DOHH2 (cell line): ENCODE results near the gene CCDC158.
"Not testable (repeated sequence)": the region's sequence is repeated elsewhere in the genome, so short reads cannot be mapped to it uniquely, and the experiment has no call there.

Experiments
- H3F3A ChIP-seq: fragments of 200-600 bp; sonication (generic), shearing (Covaris generic); 2 replicates; pipeline ENCODE4 v1.6.0; 2016; ENCODE audit warnings: antibody characterized with exemption, mild to moderate bottlenecking; ENCODE audit not compliant: control insufficient read depth, insufficient read depth
- H3K27ac ChIP-seq: fragments of 200-600 bp; sonication (generic); 2 replicates; pipeline ENCODE4 v1.5.1; 2014; ENCODE audit warnings: low read depth, mild to moderate bottlenecking, low read length, moderate library complexity
- H3K27me3 ChIP-seq: fragments of 200-600 bp; sonication (generic); 2 replicates; pipeline ENCODE4 v1.6.1; 2014; ENCODE audit warnings: mild to moderate bottlenecking, low read length, mixed read lengths; ENCODE audit not compliant: control insufficient read depth
- H3K36me3 ChIP-seq: fragments of 200-600 bp; sonication (generic); 2 replicates; pipeline ENCODE4 v1.6.1; 2014; ENCODE audit warnings: mild to moderate bottlenecking, low read length, moderate library complexity, mixed read lengths; ENCODE audit not compliant: control insufficient read depth
- H3K4me1 ChIP-seq: fragments of 200-600 bp; sonication (generic); 2 replicates; pipeline ENCODE4 v1.6.1; 2014; ENCODE audit warnings: mild to moderate bottlenecking, low read length, mixed read lengths; ENCODE audit not compliant: control insufficient read depth
- H3K4me2 ChIP-seq: fragments of 200-600 bp; sonication (generic); 2 replicates; pipeline ENCODE4 v1.6.0; 2014; ENCODE audit warnings: mild to moderate bottlenecking, low read length, moderate library complexity
- H3K4me3 ChIP-seq: fragments of 200-600 bp; sonication (generic); 2 replicates; pipeline ENCODE4 v1.5.1; 2014; ENCODE audit warnings: mild to moderate bottlenecking, low read length, mixed read lengths
- H3K79me2 ChIP-seq: fragments of 200-600 bp; sonication (generic); 2 replicates; pipeline ENCODE4 v1.6.1; 2014; ENCODE audit warnings: mild to moderate bottlenecking, low read length, mixed read lengths; ENCODE audit not compliant: control insufficient read depth
- H3K9me2 ChIP-seq: fragments of 200-600 bp; sonication (generic); replicated peaks from 2 replicates; pipeline ENCODE4 v1.6.1; 2014; ENCODE audit warnings: mild to moderate bottlenecking, low read length, mixed read lengths; ENCODE audit not compliant: control insufficient read depth
- H3K9me3 ChIP-seq: fragments of 200-600 bp; sonication (generic); 2 replicates; pipeline ENCODE4 v1.6.1; 2014; ENCODE audit warnings: antibody characterized with exemption, low read length, mixed read lengths; ENCODE audit not compliant: control insufficient read depth, insufficient read depth
- H4K20me1 ChIP-seq: fragments of 200-600 bp; sonication (generic); 2 replicates; pipeline ENCODE4 v1.6.0; 2014; ENCODE audit warnings: low read depth, mild to moderate bottlenecking, antibody characterized with exemption, low read length, moderate library complexity; ENCODE audit not compliant: control insufficient read depth, insufficient read depth
- EZH2phosphoT487 ChIP-seq: fragments of 200-600 bp; sonication (generic); IDR thresholded peaks from 2 replicates; pipeline ENCODE4 v1.6.1; 2017; ENCODE audit warnings: borderline replicate concordance, mild to moderate bottlenecking, antibody characterized with exemption, low read length, moderate library complexity, mixed read lengths
- TF ChIP-seq, protein P1 (sequence below): fragments of 200-600 bp; sonication (generic); IDR thresholded peaks from one replicate; pipeline ENCODE4 v1.5.1; 2014; ENCODE audit warnings: antibody characterized with exemption, mild to moderate bottlenecking, low read depth, low read length; ENCODE audit not compliant: poor library complexity, severe bottlenecking

CCDC158 gene

GRCh38 chr4:76363556-76364290 is 57.2 kb downstream of the CCDC158 start:
- H3F3A ChIP-seq = no peaks in the 10 kb centered on the region
- H3K27ac ChIP-seq = no peak overlapping the region
- no peaks in the 10 kb centered on the region for H3K9me3 ChIP-seq
- TF ChIP-seq, protein P1, sequence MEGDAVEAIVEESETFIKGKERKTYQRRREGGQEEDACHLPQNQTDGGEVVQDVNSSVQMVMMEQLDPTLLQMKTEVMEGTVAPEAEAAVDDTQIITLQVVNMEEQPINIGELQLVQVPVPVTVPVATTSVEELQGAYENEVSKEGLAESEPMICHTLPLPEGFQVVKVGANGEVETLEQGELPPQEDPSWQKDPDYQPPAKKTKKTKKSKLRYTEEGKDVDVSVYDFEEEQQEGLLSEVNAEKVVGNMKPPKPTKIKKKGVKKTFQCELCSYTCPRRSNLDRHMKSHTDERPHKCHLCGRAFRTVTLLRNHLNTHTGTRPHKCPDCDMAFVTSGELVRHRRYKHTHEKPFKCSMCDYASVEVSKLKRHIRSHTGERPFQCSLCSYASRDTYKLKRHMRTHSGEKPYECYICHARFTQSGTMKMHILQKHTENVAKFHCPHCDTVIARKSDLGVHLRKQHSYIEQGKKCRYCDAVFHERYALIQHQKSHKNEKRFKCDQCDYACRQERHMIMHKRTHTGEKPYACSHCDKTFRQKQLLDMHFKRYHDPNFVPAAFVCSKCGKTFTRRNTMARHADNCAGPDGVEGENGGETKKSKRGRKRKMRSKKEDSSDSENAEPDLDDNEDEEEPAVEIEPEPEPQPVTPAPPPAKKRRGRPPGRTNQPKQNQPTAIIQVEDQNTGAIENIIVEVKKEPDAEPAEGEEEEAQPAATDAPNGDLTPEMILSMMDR = no peak
- no peak for TF ChIP-seq EZH2phosphoT487
- no peaks in the 10 kb centered on the region for H3K79me2 ChIP-seq
- no peak overlapping the region for H3K4me2 ChIP-seq
- no peaks in the 10 kb centered on the region for H3K36me3 ChIP-seq
- no peak overlapping the region for H3K4me3 ChIP-seq
- no peaks in the 10 kb centered on the region for H3K27me3 ChIP-seq
- no peaks in the 10 kb centered on the region for H4K20me1 ChIP-seq
- H3K4me1 ChIP-seq = no peaks in the 10 kb centered on the region
- H3K9me2 ChIP-seq = no peaks in the 10 kb centered on the region

- Histone ChIP-seq H3K9me3 (no peaks in the 10 kb centered on the region), H3K79me2 (no peaks in the 10 kb centered on the region), H3K36me3 (no peaks in the 10 kb centered on the region), H4K20me1 (no peaks in the 10 kb centered on the region), H3K9me2 (no peaks in the 10 kb centered on the region), H3K27me3 (no peaks in the 10 kb centered on the region), H3K4me2 (no peak overlapping the region), H3K4me3 (no peak overlapping the region), H3F3A (no peaks in the 10 kb centered on the region), H3K27ac (no peak overlapping the region), H3K4me1 (no peaks in the 10 kb centered on the region)
- no peak for TF ChIP-seq EZH2phosphoT487
- TF ChIP-seq, protein P1 = no peak
Measured at GRCh38 chr4:76361689-76362412, 59.1 kb downstream of the CCDC158 start.

GRCh38 chr4:76359881-76360466 is 61.0 kb downstream of the CCDC158 start:
- H3K4me1 ChIP-seq, H3K27ac ChIP-seq, H3K9me3 ChIP-seq, H3K27me3 ChIP-seq, H3F3A ChIP-seq, H3K4me2 ChIP-seq, H4K20me1 ChIP-seq, H3K79me2 ChIP-seq, H3K36me3 ChIP-seq, H3K4me3 ChIP-seq, H3K9me2 ChIP-seq: not testable (repeated sequence)

- Histone ChIP-seq H3K4me2 (no peak overlapping the region), H3K27ac (no peak overlapping the region), H3K4me1 (no peaks in the 10 kb centered on the region), H3K4me3 (no peak overlapping the region), H3K9me2 (no peaks in the 10 kb centered on the region), H3F3A (no peaks in the 10 kb centered on the region), H4K20me1 (no peaks in the 10 kb centered on the region), H3K79me2 (no peaks in the 10 kb centered on the region), H3K27me3 (no peaks in the 10 kb centered on the region), H3K36me3 (no peaks in the 10 kb centered on the region), H3K9me3 (no peaks in the 10 kb centered on the region)
- no peak for TF ChIP-seq EZH2phosphoT487
- TF ChIP-seq, protein P1 = no peak
Measured at GRCh38 chr4:76357981-76358380, 63.0 kb downstream of the CCDC158 start.
